Stimulated activated CD8-positive, alpha-beta memory T cell treated with anti-CD3 and anti-CD28 coated beads, Interleukin-15, amount 100 ng/mL, for 24 hours (primary cell): Measurements from ENCODE around the gene FRY.

ENCODE experiments used
- DNase-seq: peaks from one replicate; pipeline ENCODE4 v3.0.0-alpha.2; 2020; ENCODE audit warnings: low read depth

FRY gene

DNA sequence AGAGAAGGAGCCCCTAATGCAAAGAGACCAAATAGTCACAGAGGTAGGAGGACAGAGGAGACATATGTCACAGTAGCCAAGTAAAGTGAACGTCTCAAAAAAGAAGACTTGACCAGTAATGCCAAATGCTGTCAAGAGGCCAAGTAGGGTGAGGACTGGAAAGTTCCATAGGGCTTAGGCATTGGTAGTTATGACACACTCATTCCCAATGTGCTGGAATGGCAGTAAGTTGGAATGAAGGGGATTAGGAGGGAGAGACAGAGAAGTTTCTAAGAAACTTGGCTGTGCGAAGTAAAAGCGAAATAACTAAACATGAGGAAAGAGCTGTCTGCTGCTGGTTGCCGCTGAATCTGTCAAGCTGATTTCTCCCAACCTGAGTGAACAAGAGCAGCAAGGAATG lies 14.9 kb upstream of the FRY start:
- DNase-seq: no peak

DNA sequence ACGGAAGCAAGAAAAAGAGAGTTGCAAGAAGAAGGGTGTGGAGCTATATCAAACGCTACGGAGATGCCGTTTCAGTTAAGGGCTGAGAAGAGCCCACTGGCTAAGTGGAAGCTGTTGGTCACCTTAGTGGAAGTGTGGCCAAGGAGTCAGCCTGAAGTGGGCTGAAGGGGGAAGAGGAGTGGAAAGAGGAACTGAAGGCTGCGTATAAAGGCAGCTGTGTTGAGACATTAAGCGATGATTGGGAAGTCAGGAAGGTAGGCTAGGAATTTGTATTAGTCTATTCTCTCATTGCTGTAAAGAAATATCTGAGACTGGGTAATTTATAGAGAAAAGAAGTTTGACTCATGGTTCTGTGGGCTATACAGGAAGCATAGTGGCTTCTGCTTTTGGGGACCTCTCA lies 14.1 kb upstream of the FRY start:
- no peak for DNase-seq

DNA sequence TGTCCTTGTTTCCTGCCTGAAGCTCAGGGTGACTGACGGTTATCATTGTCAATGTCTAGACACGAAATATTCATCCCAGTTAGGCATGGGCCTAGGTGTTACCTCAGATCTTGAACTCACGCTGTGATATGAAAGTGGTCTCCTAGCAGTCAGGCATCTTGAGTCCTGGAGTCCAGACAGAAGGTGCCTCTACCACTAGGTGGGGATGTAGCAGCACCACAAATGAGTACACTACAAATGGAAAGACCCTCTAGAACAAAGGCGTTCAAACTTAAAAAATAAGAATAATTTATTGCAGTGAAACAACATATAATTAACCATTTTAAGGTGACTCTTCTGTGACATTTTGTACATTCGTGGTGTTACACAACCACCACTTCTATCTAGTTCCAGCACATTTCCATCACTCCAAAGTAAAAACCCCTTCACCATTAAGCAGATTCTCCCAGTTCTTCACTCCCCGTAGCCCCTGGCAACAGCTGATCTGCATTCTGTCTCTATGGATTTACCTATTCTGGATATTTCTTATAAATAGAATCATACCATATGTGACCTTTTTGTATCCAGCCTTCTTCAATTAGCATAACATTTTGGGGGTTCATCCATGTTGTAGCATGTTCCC lies 11.9 kb upstream of the FRY start:
- DNase-seq: no peak

DNA sequence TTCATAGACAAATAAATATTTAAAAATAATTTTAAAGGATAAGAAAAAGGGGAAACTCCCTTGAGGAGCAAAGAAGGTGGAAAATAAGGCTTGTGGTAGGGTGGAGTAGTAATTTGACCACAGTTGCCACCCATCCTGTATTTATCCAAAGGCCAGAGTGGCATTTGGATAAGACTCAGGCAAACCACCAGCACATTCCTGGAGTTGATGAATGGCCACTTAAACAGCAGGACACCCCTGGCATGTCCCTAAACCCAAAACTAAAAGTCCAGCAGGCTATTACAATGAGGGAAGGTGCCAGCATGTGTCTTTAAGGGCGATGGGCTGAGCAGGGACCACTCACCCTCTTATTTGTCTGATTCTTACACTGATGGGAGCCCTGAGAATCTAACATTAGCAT lies 9.8 kb upstream of the FRY start:
- DNase-seq: no peak

DNA sequence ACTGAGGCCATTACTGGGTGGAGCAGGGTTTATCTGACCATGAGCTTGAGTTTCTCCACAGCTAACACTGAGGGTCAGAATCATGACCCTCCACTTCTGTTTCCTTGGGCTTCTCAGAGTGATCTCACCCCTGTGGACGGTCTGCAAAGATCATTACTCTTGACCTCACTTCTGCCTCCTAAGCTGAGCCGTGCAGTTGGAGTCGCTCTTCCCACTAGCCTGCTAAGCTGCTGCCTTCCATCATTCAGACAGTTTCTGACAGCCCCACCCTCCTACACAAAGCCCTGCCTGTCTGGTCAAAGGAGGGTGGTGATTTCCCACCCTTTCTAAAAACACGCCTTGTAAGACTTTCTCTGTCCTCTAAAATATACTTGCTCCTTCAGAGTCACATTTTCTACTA lies 9.3 kb upstream of the FRY start:
- DNase-seq: no peak

DNA sequence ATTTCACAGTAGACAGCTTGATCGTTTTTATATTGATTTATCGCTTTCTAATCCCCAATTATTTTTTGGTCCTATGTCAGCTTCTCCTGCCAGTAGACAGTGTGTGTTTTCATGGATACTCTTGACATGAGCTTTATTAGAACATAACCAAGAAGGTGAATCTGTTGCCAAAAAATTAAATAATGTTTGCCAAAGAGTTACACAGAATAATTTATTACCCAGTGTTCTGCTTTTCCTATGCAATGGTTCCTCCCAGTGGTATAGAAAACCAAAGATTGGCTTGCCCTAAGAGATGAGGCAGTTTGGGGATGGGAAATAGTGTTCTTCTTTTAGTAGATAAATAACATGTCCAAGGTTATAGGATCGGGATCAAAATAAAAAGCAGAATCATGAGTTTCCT lies 8.5 kb upstream of the FRY start:
- DNase-seq: no peak

DNA sequence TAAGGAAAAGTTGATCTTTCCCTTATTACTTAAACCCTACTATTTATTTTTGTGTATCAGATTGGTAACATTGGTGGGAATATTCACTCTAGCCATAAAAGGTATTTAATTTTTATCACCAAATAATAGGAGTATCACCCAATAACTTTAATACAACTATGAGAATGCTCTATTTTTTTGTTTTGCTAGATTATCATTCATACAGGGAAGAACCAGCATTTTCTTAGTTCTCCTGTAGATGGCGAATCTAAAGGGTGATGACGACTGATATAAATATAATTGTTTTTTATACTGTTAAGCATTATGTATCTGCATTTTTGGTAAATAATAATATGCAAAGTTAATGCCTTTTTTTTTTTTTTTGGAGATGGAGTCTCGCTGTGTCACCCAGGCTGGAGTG lies 7.9 kb upstream of the FRY start:
- DNase-seq: no peak

DNA sequence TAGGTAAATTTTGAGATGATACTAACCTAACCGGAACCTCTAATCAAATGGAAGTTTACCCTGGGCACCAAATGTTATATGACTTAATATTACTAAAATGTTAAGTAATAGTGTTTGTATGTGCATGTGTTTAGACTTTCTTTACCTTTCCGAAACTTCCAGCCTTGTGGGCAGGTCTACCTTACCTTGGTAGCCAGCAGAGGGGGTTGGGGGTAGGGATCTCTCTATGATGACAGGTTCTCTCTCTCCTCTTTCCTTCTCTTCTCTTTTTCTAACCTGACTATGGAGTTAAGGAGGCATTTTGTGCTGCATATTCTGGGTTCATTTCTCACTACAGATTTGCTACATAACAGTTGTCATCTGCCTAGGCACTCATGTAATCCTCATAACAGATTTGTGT lies 6.8 kb upstream of the FRY start:
- DNase-seq: no peak

DNA sequence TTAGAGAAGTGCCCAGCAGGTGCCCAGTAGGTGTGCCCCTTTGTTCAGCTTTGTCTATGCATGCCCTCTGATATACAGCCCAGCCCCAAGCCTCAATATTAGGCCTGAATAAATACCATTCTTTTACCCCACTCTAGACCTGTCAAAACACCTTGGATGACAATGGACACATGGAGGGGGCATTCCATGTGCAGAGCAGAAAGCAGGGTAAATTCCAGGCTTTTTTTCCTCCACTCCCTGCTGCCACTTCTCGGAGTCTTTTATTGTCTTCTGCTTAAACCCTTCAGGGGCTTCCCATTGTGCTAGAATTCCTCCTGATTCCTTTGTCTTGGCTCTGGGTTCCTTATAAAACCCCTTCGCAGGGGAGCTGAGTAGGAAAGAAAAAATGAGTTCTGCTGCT lies 5.8 kb upstream of the FRY start:
- DNase-seq: no peak

DNA sequence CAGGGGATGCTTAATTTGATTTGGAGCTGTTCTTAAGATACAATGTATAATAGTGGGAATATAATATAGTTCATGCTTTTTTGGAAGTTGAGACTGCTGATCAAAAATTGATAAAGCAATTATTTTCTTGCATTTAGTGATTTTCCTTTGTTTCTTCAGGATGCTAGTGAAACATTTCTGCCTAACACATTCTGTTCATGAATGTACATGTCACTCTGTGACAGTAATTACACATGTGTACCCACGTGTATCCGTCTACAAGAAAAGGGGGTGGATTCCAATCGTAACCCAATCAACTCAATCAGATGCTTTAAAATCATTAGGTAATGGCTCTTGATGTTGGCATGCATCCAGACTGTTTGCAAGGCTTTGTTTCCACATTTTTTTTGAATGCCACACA lies 5.0 kb upstream of the FRY start:
- DNase-seq: no peak

DNA sequence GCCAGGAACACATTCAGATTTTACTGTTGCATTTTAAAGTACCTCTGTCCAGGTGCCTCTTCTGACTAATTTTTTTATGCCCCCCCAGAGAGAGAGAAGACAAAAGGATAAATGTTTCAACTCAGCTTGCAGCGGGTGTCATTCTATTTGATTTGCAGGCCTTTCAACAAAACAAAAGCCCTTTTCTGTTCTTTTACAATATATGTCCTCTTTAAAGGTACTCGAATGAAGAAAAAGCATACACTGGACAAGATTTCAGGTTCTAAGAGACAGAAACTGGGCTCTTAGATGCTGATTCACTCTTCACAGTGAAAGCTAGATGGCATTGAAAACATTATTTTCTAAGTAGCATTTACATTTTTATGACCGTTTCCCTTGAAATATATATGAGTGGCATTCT lies 2.9 kb upstream of the FRY start:
- no peak for DNase-seq

DNA sequence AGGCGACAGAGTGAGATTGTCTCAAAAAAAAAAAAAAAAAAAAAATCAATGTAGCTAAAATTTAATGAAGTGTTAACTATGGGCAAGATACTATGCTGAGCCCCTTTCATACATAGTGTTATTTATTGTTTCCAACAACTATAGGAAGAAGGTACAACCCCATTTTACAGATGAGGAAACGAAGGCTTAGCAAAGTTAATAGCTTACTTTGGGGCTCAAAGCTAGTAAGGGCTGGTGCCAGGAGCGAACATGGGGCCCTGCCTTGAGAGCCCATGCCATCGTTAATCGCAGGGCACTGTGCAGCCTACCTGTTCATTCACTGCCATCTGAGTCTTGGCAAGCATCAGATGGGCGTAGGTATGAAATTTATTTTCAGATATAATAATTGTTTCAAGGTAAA lies 1.9 kb upstream of the FRY start:
- no peak for DNase-seq

DNA sequence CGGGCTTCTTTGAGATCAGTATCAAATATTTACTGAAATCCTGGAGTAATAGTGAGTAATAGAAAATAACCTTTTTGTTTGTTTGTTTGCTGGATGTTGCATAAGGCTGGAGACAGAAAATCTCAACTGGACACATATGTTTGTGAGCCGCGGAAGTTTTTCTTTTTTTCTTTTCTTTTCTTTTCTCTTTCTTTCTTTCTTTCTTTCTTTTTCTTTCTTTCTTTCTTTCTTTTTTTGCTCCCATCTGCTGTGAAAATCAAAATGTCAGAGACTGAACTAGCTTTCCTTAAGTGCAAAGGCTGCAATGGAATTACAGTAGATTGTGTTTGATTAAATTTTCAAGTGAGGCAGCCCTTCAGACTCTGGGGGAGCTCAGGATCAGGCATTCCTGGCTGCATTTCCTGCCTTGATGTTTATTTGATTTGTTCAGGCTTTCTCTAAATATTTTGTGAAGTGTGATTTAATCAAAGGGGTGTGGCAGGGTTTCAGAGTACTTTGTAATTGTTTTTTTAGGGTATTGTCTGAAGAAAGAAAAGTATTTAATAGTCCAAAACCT lies 319 bp downstream of the FRY start:
- no peak for DNase-seq

DNA sequence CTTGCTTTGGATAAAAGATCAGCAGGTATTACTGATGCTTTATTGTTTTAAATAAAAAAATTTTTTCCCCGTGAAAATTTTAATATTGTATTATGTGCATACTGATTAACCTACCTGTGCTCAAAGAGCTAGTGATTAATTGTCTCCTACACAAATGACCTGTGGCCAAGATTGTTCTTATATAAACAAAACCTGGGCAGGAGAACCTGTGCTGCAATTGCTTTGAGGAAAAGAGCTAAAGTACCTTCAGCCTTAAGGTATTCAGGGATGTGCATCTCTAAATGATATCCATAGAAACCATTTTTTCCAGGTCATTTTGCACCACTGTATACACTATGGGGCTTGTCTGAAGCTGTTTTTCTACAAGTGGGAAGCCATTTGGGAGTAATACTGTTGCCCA lies 1.2 kb downstream of the FRY start:
- DNase-seq: no peak

DNA sequence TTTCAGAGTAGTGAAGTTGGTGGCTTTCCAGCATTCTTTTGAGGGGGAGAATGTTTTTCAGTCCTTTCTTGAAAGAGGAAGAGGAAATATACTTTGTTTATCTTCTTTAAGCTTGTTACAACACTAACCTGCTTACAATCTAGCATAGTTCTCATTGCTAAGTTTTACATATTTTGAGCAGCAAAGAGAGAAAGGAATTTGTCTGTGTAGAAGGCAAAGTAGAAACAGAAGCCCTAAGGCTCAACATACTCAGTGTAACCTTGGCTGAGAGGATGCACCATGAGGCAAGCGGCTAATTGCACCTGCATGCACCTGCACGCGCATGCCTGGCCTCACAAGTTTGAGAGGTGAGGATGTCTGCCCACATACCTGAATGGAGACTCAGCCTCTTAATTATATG lies 2.2 kb downstream of the FRY start:
- DNase-seq: no peak

DNA sequence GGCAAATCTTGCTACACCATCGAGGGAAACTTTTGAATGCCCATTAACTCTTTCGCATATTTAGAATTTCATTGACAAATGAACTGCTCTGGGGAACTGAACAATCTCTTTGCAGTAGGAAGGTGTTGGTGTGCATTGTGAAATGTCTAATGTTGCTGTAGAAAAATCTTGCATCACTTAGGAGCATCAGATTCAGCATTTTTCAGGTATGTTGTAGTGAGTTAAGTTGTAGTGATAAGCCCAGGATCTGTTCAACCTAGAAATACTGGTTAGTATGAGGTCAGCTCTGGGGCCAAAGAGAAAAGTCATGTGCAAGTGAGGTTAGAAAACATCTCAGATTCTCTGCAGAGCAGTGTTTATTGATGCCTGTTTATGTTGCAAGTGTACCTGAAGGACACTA lies 4.1 kb downstream of the FRY start:
- no peak for DNase-seq

DNA sequence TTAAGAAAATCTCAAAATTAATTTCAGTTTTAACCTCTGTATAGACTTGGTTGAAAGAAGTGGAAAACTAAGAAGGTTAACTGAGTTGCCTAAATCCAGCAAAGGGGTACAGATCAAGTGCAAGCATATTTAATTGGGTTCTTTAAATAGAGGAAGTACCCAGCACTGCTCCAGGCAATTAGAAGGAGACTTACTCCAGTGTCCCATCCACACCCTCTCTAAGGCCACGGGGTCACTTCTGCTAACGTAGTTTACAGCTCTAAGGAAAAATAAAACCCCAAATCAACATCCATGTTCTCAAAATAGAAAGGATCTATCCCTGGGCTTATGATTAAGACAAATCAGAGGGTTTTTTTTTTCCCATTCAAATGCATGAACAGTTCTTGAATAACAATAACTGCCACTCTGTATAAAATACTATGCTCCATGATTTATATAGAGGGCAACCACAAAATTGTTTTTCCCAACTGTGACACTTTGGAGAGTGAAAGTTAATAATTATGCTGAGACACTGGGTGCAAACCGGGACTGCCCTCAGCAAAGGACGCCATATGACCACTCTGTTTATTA lies 4.6 kb downstream of the FRY start:
- DNase-seq: no peak

DNA sequence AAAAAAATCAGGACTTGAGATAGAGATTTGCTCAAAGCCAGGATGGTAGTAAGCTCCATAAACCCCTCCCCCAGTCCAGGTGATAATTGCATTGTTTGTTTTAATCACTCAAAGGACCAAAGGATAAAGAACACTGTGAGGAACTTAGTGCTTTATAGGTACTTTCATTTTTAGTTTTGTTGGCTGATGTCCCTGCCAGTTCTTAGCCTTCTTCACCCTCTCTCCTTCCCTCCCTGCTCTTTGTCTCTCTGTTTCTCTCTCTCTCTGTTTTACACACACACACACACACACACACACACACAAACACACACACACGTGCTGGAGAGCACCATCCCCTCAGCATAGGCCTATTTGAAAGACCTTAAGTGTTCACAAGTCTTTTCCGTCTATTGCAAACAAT lies 5.2 kb downstream of the FRY start:
- DNase-seq: no peak

DNA sequence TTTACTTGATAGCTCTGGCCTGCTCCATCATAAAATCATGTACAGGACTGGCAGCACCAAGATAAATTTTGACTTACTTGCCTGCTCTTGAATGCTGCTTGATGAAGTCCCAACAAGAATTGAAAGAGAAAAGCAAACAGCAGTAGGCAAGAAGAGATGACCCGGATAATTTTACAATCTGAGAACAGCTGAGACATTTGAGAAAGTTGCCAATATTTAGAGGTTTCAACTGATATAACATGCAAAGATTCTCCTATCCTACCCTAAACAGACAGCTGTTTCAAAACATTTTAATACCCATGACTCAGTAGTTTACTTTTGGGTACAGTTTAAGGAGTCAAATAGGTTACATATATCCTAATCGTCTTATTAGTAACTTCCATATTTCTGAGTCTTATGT lies 5.9 kb downstream of the FRY start:
- DNase-seq: no peak

DNA sequence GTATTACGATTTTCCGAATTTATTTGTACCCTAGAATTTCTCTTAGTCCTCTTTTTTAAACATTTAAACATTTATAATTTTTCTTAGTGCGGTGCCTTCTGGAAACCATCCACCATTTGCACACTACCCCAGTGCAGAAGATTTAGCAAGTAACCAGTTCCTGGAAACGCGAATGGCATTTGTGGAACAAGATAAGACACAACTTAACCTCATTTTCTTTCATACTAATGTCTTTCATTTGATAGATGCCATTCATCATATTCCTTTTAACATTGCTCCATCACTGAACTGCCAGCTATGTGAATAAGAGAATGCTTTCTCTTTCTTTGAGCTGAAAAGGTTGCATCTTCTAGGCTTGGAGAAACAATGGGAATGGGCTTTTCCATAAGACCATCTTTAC lies 6.8 kb downstream of the FRY start:
- no peak for DNase-seq

DNA sequence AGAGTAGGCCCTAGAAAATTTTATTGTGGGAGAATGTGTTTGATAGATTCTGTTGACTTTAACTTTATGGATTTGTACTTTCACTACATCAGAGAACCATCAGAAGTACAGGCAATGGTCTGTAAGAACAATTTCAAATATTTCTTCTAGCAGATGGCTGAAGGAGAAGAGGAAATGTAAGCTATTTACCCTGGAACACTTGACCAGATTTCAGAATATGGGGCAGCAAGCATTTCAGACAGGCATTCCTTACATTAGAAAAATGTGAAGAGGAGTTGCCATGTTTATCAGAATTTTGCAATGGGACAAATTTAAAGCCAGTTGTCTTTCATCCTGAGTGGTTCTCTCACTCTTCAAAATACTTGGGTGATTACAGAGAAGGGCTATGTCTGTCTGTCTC lies 7.5 kb downstream of the FRY start:
- DNase-seq: no peak

DNA sequence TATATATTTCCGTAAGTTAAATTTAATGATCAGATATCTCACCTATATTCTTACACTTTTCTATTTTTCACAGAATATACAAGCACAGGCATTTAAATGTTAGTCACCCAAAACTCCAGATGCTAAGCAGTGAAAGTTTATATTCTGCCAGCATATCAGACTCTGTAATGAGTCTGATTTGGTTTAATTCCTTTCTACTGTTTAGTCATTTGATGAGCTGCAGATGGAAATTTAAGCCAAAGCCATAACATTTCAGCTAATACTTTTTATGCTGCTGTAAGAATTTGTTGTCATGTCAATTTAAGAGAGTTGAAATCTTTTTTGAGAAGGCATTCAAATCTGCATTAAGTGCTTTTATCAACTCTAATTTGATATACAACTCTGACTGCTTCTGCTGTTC lies 8.0 kb downstream of the FRY start:
- no peak for DNase-seq

DNA sequence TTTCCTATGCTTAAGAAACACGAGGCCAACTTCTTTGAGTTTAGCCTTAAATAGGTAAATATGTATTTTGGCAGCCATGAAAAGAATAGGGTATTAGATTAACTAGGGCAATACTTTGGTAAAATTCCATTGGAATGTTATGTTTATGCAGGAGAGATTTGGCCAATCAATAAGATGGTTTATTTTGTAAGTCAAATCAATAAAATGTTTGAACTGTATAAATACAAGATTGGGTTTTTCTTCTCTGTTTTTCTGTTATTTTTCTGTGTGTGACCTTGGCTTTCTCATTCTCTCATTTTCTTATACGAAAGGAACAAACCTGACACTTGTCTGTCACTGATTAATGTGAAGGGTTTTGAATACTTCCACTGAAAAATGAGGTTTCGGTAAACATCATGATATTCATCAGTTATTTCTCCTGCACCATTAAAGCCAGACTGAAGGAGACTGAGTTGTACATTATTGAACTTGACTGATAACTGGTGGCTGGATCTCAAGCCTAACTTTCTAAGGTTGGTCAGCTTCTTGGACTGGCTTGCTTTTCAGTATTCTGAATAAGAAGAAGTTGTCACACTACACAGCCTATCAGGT lies 8.6 kb downstream of the FRY start:
- no peak for DNase-seq

DNA sequence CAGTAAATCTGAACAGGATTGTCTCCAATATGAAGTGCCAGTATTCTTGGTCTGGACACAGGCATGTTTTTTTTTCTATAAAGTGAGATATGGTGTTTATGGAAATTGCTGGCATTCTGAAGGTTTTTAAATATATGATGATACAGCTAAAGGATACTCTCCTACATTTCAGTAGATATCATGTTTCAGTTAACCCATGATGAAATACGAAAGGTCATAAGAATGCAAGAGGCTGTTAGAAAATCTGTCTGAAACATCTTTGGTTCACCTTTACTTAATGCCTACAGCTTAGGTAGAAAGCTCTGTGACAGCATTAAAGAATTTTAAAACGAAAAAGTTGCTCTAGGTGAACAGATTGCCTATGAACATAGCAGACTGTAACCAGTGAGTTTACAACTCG lies 9.1 kb downstream of the FRY start:
- no peak for DNase-seq
